Fibroblast of the conjunctiva (primary cell): ENCODE results near the gene GABARAP.

Experiments used
- DNase-seq: peaks from one replicate; pipeline ENCODE4 v3.0.0-alpha.2; 2010; ENCODE audit warnings: low read depth

The GABARAP gene

DNA sequence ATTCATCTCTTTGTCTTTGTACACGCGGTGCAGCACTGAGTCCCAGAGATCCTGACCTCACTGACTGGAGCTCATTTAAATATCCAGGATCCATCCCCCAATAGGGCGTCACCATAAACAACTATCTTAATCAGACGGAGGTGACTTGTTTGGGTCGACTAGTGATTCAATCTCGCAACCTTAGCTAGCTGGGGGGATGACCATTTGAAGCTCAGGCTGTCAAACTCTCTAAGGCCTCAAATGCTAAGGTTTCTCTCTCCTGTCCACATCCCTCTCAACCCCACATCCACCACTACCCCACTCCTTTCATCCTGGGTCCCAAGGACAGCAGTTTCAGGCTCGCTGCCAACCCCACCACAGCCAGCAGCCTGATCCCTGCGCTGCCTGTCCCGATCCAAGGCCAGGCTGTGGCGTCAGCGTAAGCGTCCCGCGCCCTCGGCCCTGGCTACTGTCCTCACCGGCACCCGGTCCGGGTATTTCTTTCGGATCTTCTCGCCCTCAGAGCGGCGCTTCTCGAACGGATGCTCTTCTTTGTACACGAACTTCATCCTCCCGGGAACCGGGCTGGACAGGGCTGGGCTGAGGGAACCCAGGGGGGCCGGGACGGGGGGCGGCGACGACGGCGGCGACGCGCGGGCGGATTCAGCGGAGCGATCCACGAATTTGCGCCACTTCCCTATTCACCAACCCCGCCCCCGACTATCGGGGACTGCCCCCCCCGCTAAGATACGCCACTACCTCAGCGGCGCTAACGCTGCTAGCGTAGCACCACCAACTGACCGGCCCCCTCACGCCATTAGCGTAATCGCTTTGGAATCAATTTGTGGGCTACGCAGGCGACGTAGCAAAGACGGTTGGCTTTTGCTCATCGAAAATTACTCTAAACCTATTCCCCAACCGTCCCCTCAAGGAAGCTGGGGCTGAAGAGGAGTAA lies at the start of gene GABARAP:
Gene GABARAP, minus strand, starts transcription at position 667 of the 934 bp plus-strand sequence. Its CDS starts 119 bp downstream, at position 548.
- peak; percentile 72 for DNase-seq

DNA sequence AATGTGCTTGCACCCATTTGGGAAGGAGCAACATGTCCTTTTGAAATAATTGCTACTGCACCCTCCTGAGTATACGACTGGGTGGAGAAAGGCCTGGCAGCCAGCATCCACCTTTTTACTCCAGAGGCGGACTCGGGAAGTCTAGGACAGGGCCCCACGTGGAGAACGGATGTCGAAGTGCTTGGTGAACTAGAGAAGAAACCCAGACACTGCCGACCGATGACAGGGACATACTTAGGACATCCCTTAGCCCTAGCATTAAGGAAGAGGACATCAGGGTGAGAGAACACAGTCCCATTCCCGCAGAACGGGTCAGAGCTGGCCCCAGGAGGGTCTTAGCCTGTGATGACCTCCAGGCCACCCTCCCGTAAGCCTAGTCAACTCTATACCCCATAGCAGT lies 48.4 kb upstream of the GABARAP start:
- DNase-seq: no peak

DNA sequence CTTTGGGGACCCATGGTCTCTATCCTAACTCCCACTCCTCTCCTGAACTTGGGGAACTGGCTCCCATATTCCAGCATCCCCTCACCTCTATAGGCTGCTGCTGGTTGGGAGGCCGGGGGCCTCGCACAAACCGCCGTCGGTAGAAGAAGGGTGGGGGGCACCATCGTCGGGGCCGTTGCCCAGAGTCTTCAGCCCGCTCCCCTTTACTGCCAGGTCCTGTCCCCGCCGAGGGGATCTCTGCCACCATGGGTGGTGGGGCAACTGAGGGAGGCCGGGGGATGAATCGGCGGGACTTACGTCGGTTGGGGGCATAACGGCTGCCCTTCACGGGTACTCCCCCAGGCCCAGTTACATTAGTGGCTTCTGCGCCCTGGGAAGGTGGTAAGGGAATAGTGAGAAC lies 47.9 kb upstream of the GABARAP start:
- no peak for DNase-seq

DNA sequence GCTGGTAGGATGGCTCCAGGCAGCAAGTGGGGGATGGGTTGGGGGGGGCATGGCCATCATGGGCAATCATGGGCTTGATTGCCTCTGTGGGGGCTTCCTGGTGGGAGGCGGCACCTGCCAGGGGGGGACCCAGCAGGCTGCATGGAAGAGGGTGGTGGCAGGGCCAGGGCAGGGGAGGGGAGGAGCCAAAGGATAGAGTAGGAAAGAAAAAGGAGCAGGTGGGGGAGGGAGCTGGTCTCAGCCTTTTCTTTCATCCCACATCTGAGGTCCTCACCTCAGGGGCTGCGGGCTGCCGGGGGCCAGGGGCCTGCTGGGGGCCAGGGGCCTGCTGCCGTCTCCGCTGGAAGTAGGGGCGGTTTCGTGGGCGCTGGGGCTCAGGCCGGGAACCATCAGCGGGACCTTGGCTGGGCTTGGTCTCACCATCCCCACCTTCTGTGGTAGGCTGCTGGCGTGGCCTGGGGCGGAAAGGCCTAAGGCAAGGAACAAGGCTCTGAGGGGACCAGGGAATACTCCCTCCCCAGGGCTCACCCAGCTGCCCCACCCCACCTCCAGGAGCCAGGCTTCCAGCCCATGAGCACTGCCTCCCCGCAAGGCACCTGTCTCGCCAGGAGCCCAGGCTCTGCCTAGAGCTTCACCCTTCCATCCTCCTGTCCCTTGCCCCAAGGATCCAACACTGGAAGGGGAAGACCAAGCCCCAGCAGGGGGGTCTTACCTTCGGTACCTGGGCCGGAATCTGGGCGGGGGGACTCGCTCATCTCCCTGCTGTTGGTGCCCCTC lies 47.2 kb upstream of the GABARAP start:
- DNase-seq: no peak

DNA sequence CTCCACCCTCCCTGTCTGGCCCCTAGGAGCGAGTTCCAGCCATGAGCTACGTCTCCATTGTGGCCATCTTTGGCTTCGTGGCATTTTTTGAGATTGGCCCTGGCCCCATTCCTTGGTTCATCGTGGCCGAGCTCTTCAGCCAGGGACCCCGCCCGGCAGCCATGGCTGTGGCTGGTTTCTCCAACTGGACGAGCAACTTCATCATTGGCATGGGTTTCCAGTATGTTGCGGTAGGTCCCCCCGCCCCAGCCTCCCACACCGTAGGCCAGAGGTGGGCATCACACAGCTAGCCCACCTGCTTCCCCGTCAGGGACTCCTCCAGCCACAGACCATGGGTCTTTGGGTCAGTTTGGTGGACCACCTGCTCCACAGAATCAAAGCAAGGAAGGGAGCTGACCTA lies 43.4 kb upstream of the GABARAP start:
- no peak for DNase-seq

DNA sequence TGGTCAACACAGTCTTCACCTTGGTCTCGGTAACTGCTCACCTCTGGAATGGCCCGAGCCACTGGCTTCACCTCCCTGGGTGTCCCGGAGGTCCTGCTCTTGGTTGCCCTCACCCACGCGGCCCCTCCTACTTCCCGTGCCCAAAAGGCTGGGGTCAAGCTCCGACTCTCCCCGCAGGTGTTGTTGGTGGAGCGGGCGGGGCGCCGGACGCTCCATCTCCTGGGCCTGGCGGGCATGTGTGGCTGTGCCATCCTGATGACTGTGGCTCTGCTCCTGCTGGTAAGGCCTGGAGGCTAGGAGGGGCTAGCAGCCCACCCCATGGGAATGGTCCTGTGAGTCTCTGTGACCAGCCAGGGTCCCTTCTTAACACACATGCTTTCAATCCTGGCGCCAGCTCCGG lies 42.7 kb upstream of the GABARAP start:
- no peak for DNase-seq

DNA sequence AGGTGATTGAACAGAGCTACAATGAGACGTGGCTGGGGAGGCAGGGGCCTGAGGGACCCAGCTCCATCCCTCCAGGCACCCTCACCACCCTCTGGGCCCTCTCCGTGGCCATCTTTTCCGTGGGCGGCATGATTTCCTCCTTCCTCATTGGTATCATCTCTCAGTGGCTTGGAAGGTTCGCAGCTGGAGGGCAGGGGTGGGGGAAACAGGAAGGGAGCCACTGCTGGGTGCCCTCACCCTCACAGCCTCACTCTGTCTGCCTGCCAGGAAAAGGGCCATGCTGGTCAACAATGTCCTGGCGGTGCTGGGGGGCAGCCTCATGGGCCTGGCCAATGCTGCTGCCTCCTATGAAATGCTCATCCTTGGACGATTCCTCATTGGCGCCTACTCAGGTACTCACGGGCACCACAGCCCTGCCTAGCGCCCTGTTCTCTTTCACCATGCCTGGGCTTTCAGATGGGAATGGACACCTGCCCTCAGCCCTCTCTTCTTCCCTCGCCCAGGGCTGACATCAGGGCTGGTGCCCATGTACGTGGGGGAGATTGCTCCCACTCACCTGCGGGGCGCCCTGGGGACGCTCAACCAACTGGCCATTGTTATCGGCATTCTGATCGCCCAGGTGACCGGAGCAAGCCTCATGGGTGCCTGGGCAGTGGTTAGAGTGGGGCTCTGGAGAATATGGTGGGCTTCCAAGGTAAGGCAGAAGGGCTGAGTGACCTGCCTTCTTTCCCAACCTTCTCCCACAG lies 41.4 kb upstream of the GABARAP start:
- no peak for DNase-seq

DNA sequence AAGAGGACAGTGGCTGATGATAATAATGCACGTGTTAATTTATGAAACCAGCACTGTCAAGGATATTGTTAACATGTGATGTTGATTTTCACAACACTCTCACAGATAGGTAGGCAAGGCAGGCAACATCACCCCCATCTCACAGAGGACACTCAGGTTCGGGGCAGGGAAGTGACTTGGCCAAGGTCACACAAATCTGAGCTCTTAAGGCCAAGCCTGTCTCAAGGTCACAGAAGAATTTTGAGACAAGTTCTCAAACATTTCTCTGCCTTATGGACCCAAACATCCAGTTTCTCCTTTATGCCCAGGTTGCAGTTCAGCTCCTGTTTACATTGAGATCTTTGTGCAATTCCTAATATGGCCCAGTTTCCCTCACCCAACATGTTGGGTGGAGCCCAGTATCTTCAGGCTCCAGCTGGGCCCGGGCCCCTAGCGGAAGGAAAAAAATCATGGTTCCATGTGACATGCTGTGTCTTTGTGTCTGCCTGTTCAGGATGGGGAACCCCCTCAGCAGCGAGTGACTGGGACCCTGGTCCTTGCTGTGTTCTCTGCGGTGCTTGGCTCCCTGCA lies 40.6 kb upstream of the GABARAP start:
- DNase-seq: no peak

DNA sequence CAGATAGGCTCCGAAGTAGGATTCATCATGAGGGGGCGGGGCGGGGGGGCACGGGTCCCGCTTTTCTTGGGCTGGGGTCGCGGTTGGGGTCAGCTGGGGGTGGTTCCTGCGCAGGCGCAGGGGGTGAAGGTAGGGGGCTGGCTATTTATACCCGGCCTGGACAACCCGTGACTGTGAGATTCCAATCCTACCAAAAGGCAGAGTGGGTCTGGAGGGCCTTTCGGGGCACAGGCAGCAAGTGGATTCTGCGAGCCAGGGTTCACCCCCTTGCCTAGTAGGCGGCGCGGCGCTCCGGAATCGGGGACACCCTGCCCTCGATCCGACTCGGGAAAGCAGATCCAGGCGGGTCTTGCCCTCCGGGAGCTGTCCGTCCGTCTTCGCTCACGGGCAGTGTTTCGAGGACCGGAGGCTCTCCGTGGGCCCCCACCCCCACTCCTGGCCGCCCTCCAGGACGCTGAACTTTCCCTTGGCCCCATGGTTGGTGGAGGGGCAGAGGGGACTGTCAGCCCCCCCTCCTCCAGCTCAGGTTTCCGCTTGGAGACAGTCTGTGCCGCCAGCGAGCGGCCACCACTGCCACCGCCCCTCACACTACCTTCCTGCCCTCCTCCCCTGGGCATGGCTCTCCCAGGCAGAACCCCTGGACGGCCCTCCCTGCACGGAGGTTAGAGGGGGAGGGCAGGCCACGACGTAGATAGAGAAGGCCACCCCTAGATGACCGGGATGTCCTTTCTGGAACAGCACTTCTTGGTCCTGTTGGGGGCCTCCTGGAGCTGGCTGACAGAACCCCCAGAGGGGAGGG lies 39.9 kb upstream of the GABARAP start:
- no peak for DNase-seq

DNA sequence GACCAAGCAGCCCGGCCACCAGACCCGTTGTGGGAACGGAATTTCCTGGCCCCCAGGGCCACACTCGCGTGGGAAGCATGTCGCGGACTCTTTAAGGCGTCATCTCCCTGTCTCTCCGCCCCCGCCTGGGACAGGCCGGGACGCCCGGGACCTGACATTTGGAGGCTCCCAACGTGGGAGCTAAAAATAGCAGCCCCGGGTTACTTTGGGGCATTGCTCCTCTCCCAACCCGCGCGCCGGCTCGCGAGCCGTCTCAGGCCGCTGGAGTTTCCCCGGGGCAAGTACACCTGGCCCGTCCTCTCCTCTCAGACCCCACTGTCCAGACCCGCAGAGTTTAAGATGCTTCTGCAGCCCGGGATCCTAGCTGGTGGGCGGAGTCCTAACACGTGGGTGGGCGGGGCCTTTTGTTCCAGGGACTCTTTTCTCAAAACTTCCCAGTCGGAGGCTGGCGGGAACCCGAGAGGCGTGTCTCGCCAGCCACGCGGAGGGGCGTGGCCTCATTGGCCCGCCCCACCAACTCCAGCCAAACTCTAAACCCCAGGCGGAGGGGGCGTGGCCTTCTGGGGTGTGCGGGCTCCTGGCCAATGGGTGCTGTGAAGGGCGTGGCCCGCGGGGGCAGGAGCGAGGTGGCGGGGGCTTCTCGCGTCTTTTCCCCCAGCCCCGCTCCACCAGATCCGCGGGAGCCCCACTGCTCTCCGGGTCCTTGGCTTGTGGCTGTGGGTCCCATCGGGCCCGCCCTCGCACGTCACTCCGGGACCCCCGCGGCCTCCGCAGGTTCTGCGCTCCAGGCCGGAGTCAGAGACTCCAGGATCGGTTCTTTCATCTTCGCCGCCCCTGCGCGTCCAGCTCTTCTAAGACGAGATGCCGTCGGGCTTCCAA lies 39.1 kb upstream of the GABARAP start, which contains the start of gene SLC2A4:
Gene SLC2A4, plus strand, starts transcription at position 645 of the 879 bp plus-strand sequence. Its CDS starts 217 bp downstream, at position 862.
- peak; percentile 88 for DNase-seq

DNA sequence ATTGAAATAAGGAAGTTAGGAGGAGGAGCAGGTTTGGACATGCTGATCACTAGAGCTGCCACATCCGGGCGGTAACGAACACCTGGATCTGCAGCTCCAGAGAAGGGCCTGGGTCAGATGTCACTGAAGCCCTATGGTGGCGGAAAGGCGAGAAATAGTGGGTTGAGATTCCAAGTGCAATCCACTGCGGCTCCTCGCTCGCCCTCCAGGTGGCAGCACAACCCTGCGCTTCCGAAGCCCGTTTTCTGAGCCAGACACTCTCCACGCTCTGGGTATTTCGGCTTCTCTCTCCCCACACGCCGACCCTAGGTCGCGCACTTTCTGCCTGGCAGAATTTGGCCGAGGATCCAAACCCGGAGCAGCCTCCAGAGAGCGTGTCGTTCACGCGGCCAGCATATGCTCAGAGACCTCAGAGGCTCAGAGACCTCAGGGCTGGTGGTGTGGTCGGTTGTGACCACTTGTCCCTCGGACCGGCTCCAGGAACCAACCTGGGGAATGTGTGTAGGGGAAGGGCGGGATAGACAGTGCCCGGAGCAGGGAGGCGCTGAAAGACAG lies 38.3 kb upstream of the GABARAP start:
- peak; percentile 57 for DNase-seq

DNA sequence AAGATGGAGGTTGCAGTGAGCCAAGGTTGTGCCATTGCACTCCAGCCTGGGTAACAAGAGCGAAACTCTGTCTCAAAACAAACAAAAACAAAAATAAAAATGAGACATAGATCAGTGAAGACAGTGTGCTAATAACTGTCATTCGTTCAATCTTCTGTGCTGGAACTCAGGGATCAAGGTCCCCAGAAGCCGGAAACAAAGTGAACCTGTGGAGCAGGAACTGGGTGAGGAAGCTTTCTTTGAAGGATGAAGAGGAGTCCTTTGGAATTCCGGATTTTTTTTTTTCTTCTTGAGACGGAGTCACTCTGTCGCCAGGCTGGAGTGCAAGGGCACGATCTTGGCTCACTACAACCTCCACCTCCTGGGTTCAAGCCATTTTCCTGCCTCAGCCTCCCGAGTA lies 37.2 kb upstream of the GABARAP start:
- DNase-seq: no peak

DNA sequence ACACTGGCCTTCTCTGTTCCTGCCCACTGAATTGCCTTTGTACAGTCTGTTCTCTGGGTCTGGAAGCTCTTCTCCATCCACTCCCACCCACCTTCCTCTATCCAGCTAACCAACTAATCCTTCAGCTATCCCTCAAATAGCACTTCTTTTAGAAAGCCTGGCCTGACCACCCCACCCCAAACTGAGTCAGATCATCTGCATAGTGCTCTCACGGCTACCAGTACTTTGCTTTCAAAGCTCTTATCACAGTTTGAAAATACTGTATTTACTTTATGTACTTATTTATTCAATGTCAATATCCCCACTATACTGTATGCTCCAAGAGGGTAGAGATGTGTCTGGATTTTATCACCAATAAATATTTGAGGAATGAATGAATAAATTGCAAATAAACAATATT lies 24.5 kb upstream of the GABARAP start:
- no peak for DNase-seq

DNA sequence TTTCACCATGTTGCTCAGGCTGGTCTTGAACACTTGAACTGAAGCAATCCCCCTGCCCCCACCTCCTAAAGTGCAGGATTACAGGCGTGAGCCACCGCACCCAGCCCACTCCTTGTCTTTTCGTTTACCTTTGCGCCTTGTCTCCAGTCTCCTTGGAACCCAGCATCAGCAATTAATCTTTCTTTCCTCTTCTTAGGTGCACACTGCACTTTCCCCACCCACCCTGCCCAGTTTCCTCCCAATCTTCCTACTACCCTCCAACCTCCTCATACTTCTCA lies 21.5 kb upstream of the GABARAP start:
- no peak for DNase-seq

DNA sequence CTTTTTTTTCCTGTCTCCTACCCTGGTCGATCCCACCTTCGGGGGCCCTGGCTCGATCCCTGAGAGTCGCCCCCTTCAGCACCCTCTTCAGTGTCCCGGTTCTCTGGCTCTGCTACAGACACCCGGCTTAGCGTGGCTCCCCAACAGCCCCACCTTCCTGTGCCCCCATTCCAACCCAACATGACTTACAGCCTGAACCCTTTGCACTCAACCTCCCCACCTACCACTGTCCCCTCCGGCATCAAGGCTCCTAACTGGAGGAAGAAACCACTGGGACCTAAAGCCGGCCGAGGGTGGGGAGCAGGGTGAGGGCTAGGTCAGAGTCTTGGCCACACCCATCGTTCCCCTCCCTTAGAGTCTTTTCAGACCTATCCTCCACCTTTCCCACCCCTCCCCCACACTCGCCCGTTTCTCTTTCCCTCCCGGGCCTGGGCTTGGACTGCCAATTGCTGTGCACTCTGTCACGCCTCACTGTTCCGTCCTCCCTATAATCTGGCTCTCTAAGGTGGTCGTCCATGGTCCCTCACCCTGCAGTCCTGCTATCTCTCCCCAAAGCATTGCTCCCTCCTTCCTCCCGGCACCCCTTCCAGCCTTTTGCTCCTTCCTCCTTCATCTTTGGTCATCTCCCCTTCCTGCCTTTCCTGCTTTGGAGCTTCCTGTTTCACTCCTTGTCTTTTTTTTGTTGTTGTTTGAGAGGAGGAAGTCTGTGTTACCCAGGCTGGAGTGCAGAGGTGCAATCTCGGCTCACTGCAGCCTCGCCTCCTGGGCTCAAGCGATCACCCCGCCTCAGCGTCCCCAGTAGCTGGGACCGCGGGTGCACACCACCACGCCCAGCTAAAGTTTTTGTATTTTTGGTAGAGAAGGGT lies 20.9 kb upstream of the GABARAP start:
- no peak for DNase-seq

DNA sequence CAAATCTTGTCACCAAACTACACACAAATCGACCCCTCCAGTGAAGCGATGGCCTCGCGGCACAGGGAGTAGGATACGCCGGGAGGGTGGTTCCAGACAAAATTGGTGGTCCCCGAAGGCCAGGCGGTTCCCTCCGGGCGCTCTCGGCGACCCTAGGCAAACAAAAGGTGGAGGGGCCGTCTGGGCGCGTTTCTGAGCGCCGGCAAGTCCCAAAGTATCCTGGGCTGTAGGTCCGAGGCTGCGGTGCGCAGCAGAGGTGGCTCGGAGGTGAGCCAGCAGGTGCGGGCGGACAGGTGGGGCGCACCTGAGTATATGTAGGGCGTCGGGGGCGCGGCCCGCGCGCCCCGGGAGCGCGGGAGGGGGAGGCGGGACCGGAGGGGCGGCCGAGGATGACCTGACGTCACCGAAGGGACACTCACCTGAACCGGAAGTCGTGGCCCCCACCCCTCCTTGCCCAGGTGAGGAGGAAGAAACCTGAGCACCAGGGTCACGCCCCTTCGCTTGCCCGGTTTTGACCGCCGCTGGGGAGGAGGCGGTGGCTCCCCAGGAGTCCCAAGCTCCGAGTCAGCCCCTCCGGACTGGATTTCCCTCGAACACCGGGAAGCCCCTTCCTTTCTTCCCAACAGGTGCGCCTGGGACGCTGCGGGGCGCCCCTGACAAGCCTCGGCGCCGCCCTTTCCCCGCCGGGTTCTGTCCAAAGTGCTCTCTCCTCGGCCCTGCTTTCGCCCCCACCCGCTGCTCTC lies 20.1 kb upstream of the GABARAP start, which contains the start of gene CLDN7:
Gene CLDN7, minus strand, starts transcription at position 287 of the 743 bp plus-strand sequence. CDS start 435 bp downstream, outside the sequence.
- no peak for DNase-seq

DNA sequence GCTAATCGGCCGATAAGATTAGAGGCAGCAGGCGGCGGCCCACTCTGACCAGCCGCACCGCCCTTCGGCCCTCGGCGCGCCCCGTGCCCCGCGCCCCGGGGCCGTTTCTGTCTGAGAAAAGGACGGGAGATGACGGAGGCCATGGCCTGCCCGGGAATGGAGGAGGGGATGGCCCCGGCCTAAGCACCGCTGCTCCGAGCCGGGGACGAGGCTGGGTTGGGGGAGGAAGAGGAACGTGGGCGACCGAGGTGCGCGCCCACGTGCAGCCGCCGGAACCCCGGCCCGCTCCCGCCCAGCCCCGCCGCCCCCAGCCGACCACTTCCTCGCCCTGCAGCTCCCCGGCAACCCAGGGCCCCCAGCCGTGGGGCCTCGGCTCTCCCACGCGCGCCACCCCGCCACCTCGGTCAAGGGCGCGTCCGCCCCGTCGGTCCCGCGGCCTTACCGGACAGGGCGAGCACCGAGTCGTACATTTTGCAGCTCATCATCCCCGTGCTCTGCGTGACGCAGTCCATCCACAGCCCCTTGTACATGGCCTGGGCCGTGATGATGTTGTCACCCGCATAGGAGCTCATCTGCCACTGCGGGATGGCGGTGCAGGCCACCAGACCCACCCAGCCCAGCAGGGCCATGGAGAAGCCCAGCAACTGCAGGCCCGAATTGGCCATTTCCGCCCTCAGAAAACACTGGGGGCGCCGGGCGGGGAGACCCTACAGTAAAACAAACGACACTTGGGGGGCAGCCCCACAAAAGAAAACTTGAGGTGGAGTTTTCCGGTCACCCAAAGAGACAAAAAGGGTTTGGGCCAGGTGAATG lies 19.3 kb upstream of the GABARAP start:
- DNase-seq: no peak
